Nucleus accumbens (tissue), 56 donors: Measurements from ENCODE around the gene KATNB1.
"Not testable (repeated sequence)": the region's sequence is repeated elsewhere in the genome, so short reads cannot be mapped to it uniquely, and the experiment has no call there.

Source experiments
- DNase-seq, 56 donors: peaks; one replicate each; lab custom pipeline; 2025; lab: John Stamatoyannopoulos, UW

Gene KATNB1

DNA sequence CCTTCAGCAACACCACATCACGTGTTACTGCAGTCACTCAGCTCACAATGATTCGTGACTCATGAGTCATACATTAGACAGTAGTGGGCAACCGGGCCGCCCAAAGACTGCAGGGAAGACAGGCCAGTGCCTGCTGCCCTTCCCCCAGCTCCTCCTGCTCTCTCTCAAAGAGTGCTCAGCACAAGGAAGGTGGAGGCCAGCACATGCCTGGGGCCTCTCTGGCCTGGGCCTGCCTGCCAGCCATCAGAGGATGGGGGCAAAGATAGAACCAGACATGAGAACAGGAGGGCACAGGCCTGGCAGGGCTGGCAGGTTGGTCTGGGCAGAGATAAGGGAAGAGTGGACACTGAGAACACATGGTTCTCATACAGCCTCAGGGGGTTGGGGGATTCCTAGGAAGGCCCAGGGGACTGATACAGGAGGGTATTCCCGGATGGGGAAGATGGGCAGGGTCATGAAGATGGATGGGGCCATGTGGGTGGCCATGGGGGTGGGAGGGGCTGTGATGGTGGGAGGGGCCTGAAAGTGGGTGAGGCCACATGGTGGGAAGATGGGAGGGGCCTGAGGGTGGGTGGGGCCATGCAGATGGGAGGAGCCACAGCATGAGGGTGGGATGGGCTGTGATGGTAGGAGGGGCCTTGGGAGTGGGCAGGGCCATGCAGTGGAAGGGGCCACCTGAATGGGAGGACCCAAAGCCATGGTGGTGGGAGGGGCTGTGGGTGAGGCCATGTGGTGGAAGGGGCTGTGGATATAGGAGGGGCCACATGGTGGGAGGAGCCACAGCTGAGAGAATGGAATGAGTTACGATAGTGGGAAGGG, 29.0 kb downstream of the KATNB1 start:
- peak in 2 of 56 donors; percentile 53 to 59 for DNase-seq

DNA sequence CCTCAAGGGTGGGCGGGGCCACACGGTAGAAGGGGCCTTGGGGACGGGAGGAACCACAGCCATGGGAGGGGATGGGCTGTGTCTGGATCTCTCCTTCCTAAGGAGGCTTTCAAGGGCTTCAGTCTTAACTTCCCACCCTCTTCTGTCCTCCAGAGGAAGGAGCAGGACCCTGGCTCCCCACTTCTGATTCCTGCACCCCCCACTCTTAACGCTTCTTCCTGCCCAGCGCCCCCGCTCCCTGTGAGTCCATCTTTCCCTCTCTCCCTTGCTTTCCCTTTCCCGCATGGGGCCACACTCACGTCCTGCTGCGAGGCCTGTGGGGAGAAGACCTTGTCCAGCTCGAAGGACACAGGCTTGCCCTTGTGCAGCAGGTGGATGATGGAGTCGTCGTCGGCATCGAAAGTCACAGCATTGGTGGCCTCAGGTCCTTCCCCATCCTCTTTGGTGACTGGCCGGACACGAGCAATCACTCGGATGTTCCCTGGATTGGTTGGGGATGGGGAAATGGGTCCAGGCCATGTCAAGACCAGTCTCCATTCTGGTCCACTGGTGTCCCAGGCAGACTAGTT, 29.7 kb downstream of the KATNB1 start:
- no peak for DNase-seq

DNA sequence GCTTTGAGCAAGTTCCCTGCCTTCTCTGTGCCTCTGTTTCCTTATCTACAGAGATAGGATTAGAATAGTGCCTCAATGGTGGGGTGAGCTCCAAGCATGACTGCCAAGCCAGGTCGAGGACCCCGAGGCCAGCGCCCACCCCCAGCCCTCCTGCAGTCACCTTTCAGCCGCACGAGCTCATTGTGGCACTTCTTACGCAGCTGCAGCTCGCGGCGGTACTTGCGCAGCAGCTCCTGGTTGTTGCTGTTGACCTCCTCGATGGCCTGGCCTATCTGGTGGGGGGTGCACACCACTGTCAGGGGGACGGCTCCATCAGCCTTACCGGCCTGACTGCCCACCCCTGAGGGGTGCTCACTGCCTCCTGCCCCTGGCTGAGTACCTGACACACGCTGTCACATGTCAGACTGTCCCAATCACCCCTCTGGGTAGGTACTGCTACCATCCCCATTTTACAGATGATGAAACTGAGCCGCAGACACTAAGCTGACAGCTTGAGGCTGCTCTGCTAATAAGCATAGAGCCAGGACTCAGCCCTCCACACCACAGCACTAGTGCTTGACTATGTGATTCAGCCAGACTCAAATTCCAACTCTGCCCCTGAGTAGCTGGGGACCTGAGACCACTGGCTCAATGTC, 31.3 kb downstream of the KATNB1 start:
- no peak for DNase-seq

DNA sequence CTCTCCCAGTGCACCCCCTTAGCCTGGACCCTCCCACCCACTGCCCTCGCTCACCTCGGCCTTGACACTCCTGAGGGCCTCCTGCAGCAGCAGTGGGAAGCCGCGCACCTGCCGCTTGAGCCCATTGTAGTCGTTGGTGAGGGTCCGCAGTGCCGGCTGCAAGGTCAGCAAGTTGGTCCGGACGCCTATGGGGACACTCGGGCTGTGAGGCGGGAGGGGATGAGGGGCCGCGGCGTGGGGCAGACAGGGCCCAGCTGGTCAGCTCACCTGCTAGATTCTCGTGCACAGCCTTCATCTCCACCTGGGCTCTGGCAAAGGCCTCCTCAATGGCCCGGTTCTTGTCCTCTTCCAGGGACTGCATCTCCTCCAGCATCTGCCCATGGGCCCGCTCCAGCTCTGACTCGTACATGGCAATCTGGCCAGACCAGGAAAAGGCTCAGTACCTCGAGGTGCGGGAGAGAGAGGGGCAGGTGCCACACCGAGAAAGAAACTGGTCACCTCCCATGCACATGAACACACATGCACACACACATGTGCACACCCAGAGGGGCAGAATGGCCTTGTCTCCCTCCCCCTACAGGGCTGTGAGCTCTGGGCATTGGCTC, 34.1 kb downstream of the KATNB1 start:
- no peak for DNase-seq

DNA sequence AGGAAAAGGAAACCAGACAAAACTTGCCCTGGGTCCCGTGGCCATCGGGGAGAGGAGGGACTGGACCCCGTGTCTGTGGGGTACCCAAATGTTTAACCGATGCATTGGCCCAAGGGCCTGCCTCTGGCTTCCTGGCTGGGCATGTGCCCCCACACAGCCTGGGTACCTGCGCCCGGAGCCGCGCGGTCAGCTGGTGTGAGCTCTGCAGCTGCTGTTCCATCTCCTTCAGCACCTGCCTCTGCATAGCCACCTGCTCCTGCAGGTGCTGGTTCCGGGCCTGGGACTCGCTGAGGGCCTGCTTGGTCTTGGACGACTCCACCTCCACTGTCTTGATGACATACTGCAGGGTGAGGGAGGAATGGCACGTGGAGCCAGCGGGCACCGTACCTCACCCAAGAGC, 34.8 kb downstream of the KATNB1 start:
- no peak for DNase-seq

DNA sequence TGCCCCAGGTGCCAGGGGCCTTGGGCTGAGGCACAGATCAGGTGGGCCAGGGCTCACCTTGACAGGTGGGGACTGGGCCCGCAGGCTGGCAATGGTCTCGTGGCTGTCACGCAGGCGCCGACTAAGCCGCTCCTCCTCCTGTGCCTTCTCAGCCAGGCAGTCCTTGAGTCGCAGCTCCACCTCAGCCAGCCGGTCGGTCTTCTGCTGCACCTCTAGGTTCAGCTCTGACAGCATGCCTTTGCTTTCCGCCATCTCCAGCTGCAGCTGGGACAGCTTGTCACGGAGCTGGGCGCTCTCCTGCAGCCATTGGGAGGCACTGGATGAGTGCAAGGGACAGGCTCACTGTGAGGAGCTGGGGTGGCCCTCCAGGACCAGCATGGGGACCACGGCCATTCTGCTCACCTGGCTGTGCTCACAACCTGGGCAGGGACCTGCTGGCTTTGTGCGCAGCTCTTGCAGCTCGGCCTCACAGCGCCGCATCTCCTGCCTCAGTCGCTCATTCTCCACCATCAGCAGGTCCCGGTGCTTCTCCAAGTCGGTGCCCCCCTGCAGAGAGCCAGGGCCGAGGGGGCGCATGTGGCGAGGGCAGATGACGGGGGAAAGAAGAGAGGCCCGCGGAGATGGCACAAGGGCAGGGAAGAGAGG, 35.7 kb downstream of the KATNB1 start:
- no peak for DNase-seq

DNA sequence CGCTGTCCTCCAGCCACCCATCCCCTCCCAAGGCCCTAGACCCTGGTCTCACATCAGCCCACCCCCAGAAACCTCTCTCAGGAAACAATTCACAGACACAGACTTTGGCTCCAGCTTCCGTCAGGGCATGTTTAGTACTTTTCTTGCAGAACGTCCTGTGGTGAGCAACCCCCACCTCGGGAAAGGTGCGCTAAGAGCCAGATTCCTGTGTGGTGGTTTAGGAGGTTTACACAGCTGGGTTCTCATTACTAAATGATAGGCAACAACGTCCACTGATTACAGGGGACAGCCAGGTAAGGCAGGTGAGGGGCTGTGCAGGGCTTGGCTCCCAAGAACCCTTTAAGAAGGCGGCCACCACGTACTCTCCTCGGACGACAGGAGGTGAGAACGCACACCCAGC, 37.4 kb downstream of the KATNB1 start:
- DNase-seq = no peak

DNA sequence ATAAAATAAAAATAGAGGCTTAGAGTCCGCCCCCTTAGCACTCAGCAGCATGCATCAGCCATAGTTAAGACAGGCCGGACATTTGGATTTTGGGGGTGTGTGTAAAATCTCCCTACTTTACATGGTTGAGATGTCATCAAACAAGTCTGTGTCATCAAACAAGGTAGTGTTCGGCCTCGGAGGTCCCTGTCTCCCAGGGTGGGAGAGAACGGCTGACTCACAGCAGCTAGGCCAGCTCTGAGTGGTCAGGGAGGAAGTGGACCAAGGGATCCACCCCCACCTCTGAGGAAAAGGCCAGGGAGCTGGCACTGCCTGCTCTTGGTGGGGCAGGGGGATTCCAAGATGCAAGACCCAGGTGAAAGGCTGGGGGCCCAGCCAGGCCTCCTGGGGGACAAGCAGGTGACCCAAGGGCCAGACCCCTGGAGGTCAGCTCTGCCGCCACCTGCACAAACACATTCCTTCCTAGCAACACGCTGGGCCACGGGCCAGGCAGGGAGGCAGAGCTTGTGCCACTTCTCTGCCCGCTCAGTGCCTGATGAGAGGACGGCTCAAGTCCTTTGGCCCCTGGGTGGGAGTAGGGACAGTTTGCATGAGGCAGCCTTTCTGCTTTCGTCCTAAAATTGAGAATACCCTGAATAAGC, 38.2 kb downstream of the KATNB1 start:
- peak in 1 of 56 donors; percentile 15 for DNase-seq

DNA sequence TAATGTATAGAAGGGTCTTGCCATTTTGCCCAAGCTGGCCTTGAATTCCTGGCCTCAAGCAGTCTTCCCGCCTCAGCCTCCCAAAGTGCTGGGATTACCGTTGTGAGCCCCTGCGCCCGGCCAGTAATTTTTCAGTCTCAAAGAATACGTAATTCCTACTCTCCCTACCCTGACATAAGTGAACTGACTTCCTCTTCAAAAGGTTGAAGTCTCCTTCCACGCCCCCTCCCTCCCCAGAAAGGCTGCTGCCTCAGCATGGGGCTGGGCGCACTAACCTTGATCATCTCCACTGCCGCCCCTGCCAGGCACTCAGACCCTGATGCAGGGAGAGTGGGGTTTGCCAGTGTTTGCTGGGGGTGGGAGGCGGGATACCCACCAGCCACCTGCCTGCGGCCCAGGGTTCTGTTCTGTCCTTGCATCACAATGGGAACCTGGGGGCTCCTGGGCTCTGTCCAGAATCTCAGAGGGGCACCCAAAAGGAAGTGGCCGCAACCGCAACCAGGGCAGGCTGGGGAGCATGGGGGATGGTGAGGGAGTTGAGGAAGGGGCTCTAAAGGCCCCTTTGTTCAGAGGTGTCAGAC, 39.2 kb downstream of the KATNB1 start:
- DNase-seq = no peak

DNA sequence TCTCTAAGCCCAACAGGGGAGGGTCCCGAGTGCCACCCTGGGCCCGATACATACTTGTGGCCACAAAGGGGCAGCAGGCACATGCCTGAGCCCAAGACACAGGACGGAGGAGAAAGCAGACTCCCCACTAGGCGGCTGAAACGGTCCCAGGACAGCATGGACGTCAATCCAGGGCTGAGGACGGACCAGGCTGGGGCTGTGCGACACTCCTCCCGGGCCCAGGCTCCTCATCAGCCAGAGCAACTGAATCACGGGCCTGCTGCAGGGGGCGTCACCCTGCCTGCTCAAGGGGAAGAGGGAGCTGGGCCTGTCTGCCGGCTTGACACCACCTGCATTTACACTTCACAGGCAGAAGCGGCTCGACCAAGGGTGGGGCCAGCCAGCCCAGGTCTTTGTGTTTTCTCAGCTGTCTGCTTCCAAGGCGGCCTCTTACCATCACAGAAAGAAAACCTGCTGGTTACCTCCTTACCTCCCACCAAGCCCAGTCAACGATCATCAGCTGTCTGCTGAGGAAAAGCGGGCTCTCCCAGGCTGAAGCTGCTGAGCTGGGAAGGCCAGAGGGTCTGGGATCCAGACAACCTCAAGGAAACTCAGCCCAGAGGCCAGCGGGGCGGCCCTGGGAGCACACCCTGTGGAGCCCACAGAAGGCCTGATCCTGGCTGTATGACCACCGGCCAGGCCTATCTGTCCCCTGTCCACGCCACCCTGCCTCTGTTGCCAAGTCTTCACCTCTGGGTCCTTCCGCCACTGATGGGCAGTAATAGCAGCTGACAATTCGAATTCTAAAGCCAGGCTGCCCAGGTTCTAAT, 40.3 kb downstream of the KATNB1 start:
- DNase-seq = peak in 36 of 56 donors; percentile 15 to 72 (median 48)

DNA sequence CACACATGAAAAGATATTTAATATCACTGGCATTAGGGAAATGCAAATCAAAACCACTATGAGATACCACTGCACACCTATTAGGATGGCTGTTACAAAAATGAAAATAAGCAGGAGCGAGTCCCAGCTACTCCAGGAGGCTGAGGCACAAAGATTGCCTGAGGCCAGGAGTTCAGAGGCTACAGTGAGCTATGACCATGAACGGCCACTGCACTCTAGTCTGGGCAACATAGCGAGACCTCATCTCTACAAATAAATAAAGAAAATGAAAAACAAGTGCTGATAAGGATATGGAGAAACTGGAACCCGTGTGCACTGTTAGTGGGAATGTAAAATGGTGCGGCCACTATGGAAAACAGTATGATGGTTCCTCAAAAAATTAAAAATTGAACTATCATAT, 43.1 kb downstream of the KATNB1 start:
- DNase-seq = no peak

DNA sequence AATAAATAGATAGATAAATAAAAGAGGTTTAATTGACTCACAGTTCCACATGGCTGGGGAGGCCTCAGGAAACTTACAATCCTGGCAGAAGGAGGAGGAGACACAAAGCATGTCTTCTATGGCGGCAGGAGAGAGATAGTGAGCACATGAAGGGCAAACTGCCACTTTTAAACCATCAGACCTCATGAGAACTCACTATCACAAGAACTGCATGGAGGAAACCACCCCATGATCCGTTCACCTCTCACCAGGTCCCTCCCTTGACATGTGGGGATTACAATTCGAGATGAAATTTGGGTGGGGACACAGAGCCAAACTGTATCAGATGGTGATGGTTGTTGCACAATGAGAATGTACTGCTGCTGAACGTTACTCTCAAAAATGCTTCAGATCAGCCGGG, 44.3 kb downstream of the KATNB1 start:
- not testable (repeated sequence) for DNase-seq

DNA sequence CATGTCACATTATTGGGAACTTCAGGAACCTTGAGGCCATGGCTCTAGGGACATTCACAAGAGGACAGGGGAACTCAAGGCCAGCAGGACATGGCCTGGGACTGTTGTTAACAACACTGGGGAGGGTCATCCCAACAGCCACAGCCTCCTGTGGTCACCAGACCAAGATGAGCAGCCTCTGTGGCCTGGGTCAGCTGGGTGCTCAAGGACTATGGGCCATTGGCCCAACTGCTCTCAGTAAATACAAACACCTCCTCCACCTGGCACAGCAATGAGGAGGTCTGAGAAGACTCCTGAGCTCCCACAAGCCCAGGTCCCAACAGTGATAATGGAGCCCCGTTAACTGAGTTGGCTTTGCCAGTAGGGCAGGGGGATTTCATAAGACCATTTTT, 45.8 kb downstream of the KATNB1 start:
- DNase-seq = no peak

DNA sequence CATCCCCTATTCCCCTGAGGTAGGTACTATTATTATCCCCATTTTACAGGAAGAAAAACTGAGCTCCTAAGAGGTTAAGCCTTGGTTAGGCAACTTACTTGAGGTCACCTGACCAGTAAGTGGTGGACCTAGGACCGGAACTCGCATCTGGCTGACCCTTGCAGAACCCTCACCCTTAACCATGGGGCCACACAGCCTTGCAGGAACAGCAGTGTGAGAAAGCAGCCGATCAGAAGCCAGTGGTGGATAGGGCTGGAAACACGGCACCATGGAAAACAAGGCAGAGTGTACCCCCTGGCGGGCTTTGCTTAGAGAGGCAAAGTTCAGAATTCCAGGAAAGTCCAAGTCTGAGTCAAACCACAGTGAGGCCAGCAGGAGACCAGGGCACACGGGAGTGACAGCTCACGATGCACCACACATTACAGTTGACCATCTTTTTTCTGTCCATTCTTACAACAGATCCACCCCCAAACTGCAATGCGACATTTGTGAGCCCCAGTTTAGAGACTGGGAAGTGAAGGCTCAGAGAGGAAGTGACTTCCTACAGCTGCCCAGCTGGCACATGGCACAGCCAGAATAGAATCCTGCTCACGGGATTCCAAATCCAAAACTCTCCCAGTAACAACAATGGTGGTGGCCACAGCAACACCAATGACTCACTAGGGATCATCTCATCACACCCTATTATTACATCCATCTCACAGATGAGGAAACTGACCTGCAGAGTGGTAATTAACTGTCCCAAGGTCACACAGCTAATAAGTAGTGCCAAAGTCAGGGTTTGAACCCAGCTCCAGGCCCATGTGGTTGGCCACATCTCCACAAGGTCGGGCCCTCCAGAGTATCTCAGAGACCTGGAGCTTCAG, 46.4 kb downstream of the KATNB1 start:
- DNase-seq = no peak

DNA sequence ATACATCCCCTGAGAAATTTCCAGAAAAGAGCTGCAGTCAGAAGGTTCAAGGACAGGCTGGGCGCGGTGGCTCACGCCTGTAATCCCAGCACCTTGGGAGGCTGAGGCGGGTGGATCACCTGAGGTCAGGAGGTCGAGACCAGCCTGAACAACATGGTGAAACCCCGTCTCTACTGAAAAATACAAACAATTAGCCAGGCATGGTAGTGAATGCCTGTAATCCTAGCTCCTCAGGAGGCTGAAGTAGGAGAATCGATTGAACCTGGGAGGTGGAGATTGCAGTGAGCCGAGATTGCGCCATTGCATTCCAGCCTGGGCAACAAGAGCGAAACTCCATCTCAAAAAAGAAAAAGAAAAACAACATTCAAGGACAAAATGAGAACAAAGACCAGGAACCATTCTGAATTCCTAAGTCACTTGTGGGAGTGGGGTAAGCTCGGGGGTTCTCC, 47.1 kb downstream of the KATNB1 start:
- DNase-seq = not testable (repeated sequence)

DNA sequence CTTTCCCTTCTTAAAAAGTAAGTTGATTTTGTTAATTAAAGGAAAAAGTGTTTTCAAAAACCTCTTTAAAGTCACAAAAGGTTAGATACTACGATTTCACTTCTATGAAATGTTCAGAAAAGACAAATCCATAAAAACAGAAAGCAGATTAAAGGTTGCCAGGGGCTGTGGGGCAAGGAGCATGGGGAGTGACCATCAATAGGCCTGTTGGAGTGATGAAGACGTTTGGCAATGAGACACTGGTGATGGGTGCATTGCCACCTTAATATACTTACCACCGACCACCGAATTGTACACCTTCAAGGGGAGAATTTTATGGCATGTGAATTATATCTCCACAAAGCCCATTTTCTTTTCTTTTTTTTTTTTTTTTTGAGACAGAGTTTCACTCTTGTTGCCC, 47.5 kb downstream of the KATNB1 start:
- DNase-seq = no peak

DNA sequence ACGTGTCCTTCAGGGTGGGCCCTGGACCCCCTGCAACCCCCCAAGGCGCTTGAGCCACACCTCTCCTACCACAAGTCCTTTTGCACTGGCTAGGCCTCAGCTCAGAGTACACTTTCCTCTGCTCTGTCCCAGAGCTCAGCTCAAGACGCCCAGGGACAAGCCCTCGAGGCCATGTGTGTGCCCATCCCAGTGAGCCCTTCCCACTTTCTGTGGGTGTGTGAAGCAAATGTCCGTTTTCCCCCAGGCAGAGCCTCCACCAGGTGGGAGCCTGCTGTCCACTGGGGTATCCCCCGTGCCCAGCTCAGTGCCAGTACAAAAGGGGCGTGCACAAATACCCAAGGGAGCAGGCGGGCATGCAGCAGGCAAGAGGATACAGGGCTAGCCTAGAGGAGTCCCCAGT, 48.3 kb downstream of the KATNB1 start:
- no peak for DNase-seq

DNA sequence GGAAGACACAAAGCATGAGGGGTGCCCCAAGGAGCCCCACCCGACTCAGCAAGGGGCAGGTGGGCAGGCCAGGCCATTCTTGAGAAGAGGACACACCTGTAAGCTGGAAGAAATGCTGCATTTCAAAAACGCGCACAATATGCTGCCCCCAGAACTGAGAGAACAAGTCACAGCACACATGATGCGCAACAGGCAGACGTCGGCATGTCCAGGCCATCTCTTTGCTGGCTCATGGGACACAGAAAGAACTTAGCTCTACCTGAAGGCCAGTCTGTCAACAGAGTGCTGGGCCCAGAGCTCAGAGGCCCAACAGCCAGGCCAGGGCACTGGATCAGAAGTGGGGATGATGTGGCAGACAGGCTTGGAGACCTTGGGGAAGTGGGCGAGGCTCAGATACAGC, 48.8 kb downstream of the KATNB1 start:
- no peak for DNase-seq
